Measurements from ENCODE around the gene KREMEN1. TPM values are rescaled to one million over a fixed set of nuclear protein-coding genes. Genes with fewer than 3 reads are reported as not detected.

KREMEN1 gene
- total RNA-seq, 1 donor from 2014 or later = 1.4 TPM

DNA sequence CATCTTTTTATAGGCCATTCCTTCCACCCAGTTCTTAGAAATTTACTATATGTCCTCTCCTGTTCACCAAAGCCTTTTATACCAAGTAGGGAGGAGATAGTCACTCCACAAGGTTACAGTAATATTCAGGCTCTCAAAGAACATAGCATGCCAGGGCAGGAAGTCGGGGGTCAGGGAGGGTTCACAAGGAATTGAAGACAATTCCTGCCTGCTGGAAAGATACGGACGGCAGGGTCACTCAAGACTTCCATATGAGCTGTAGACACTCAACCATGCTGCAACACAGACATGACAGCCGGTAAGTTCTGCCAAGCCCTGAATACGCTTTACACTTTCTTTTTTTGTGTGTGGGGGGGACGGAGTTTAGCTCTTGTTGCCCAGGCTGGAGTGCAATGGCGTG is 11.9 kb upstream of the KREMEN1 start:
- TF ChIP-seq CTCF (IDR thresholded peaks at IDR 0.05) (no peak), EZH2 (IDR thresholded peaks at IDR 0.05) (no peak), EZH2phosphoT487 (IDR thresholded peaks at IDR 0.05) (no peak)
- H3K4me3 Mint-ChIP-seq = no peak overlapping the region
- H4K20me1 ChIP-seq (ENCODE audit: low read depth) = no peaks in the 10 kb centered on the region
- H3K27ac ChIP-seq = no peak overlapping the region
- DNase-seq (ENCODE audit: low spot score) = no peak
- no peaks in the 10 kb centered on the region for H3K9me3 ChIP-seq (ENCODE audit: low read depth)
- no peak overlapping the region for H3K4me2 ChIP-seq
- no peaks in the 10 kb centered on the region for H3K36me3 ChIP-seq
- peak overlapping the region; percentile 29 for H3K27ac Mint-ChIP-seq
- H3K27me3 ChIP-seq = no peaks in the 10 kb centered on the region
- H3K4me3 ChIP-seq = no peak overlapping the region
- H3K4me1 ChIP-seq = peaks cover 6% of the 10 kb centered on the region
- H3K9me3 Mint-ChIP-seq = no peaks in the 10 kb centered on the region
- no peaks in the 10 kb centered on the region for H3K79me2 ChIP-seq (ENCODE audit: low read depth)
- H2AFZ ChIP-seq (replicated peaks) = no peak overlapping the region
- H3K4me1 Mint-ChIP-seq = peaks cover 43% of the 10 kb centered on the region
- peaks cover 4% of the 10 kb centered on the region for H3F3A ChIP-seq (ENCODE audit: low read depth)
- no peak overlapping the region for H3K9ac ChIP-seq
- H3K27me3 Mint-ChIP-seq (ENCODE audit: insufficient read depth, low read depth) = peaks cover 14% of the 10 kb centered on the region
- H3K36me3 Mint-ChIP-seq = peaks cover 5% of the 10 kb centered on the region

DNA sequence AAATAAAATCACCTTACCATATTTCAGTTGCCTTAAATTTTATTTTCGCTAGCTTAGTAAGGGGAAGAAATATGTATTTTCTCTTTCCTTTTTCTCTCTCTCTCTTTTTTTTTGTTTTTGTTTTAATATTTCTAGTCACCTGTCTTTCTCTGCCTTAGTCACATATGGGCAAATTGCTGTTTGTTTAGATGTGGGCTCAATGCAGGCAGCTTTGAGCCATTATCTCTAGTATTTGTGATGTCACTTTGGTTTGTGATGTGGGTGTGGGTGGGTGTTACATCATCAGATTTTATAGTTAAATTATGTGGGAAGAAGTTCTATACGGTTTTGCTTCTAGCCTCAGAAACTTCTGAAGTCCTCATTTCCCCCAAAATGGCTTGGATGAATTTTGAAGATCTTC is 11.1 kb upstream of the KREMEN1 start, which contains the start of gene C22orf31:
Gene C22orf31, minus strand, starts transcription at position 59 of the 400 bp plus-strand sequence. Its CDS starts 39 bp downstream, at position 20.
- Histone ChIP-seq H3K27me3 (no peaks in the 10 kb centered on the region), H3K9me3 (ENCODE audit: low read depth) (no peaks in the 10 kb centered on the region), H3K36me3 (no peaks in the 10 kb centered on the region), H3K79me2 (ENCODE audit: low read depth) (no peaks in the 10 kb centered on the region), H3K4me1 (peaks cover 2% of the 10 kb centered on the region), H3K9ac (no peak within 1 kb of the TSS), H4K20me1 (ENCODE audit: low read depth) (no peaks in the 10 kb centered on the region), H3K4me3 (no peak within 1 kb of the TSS), H3K4me2 (no peak within 1 kb of the TSS), H2AFZ (replicated peaks) (peak within 1 kb of the TSS; percentile 34), H3K27ac (no peak within 1 kb of the TSS), H3F3A (ENCODE audit: low read depth) (peaks cover 4% of the 10 kb centered on the region)
- DNase-seq (ENCODE audit: low spot score) = no peak
- Mint-ChIP-seq H3K27me3 (ENCODE audit: insufficient read depth, low read depth) (peaks cover 14% of the 10 kb centered on the region), H3K9me3 (no peaks in the 10 kb centered on the region), H3K4me3 (no peak within 1 kb of the TSS), H3K36me3 (peaks cover 4% of the 10 kb centered on the region), H3K4me1 (peaks cover 36% of the 10 kb centered on the region), H3K27ac (peak within 1 kb of the TSS; percentile 88)
- TF ChIP-seq CTCF (IDR thresholded peaks at IDR 0.05) (no peak), EZH2 (IDR thresholded peaks at IDR 0.05) (no peak), EZH2phosphoT487 (IDR thresholded peaks at IDR 0.05) (no peak)

DNA sequence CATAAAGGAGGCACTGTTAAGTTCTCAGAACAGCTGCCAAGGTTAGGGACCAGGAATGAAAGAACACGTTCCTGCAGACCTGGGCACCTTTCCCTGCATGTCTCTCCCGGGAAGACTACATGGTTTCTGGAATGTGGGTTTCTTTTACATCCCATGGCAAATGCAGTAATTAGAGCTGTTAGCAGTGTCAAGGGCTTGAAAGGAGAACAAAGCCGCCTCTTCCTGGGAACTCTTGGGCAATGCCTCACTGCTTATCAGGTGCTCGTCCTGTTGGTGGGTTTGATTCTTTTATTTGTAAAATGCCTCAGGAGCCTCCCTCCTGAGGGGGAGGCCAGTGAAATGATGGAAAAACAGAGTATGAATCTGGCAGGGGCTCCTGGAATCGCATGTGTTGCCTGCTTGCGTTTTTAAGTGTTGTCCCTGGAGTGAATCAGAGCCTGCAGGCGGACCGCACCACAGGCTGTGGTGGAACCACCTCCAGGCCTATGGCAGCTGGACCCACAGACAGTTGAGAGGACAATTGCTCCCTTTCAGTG is 10.5 kb upstream of the KREMEN1 start:
- Mint-ChIP-seq H3K4me3 (no peak overlapping the region), H3K27me3 (ENCODE audit: insufficient read depth, low read depth) (peaks cover 14% of the 10 kb centered on the region), H3K36me3 (peaks cover 2% of the 10 kb centered on the region), H3K4me1 (peaks cover 34% of the 10 kb centered on the region), H3K27ac (peak overlapping the region; percentile 88), H3K9me3 (no peaks in the 10 kb centered on the region)
- Histone ChIP-seq H3K27me3 (no peaks in the 10 kb centered on the region), H3K4me1 (no peaks in the 10 kb centered on the region), H3F3A (ENCODE audit: low read depth) (peaks cover 4% of the 10 kb centered on the region), H4K20me1 (ENCODE audit: low read depth) (no peaks in the 10 kb centered on the region), H3K4me3 (no peak overlapping the region), H3K36me3 (no peaks in the 10 kb centered on the region), H3K27ac (no peak overlapping the region), H2AFZ (replicated peaks) (peak overlapping the region; percentile 34), H3K79me2 (ENCODE audit: low read depth) (no peaks in the 10 kb centered on the region), H3K9ac (no peak overlapping the region), H3K9me3 (ENCODE audit: low read depth) (no peaks in the 10 kb centered on the region), H3K4me2 (no peak overlapping the region)
- no peak for DNase-seq (ENCODE audit: low spot score)
- TF ChIP-seq EZH2 (IDR thresholded peaks at IDR 0.05) = no peak
- TF ChIP-seq CTCF (IDR thresholded peaks at IDR 0.05) = no peak
- TF ChIP-seq EZH2phosphoT487 (IDR thresholded peaks at IDR 0.05) = no peak

Measured in neural progenitor cell (in vitro differentiated cells).